GM18517 (cell line): Measurements from ENCODE around the gene STAG1.
"Not testable (repeated sequence)": the region's sequence is repeated elsewhere in the genome, so short reads cannot be mapped to it uniquely, and the experiment has no call there.

Source experiments
- ATAC-seq: cut with Tn5 transposase; IDR thresholded peaks from one replicate; pipeline ENCODE4 v1.9.1; 2021; ENCODE audit warnings: mild to moderate bottlenecking, moderate library complexity; ENCODE audit not compliant: unreplicated experiment

STAG1 gene

GRCh38 chr3:136752172-136752421 lies at the start of gene STAG1:
Gene STAG1, minus strand, starts transcription at chr3:136752378. Its CDS starts 121,480 bp downstream, at chr3:136630898.
- ATAC-seq, result no peak

GRCh38 chr3:136801146-136801545 lies 49.0 kb upstream of the STAG1 start:
- ATAC-seq, result not testable (repeated sequence)

- ATAC-seq, result no peak
These were observed 40.6 kb upstream of the STAG1 start for GRCh38 chr3:136792556-136793330.

- ATAC-seq, result no peak
These were observed 38.6 kb upstream of the STAG1 start for GRCh38 chr3:136790786-136791185.

- no peak for ATAC-seq
These were observed 37.8 kb upstream of the STAG1 start for GRCh38 chr3:136789976-136790375.

- no peak for ATAC-seq
These were observed 36.0 kb upstream of the STAG1 start for GRCh38 chr3:136788154-136788553.

GRCh38 chr3:136787349-136787748 lies 35.2 kb upstream of the STAG1 start:
- ATAC-seq, result no peak

- no peak for ATAC-seq
These were observed 31.6 kb upstream of the STAG1 start for GRCh38 chr3:136783708-136784191.

GRCh38 chr3:136780741-136781140 lies 28.6 kb upstream of the STAG1 start:
- no peak for ATAC-seq

- ATAC-seq, result no peak
These were observed 26.7 kb upstream of the STAG1 start for GRCh38 chr3:136778865-136779264.

- ATAC-seq, result no peak
These were observed 20.5 kb upstream of the STAG1 start for GRCh38 chr3:136772709-136773108.

GRCh38 chr3:136758160-136759102 lies 6.3 kb upstream of the STAG1 start:
- ATAC-seq, result not testable (repeated sequence)

GRCh38 chr3:136755192-136755591 lies 3.0 kb upstream of the STAG1 start:
- ATAC-seq, result no peak

- ATAC-seq, result no peak
These were observed 1.3 kb upstream of the STAG1 start for GRCh38 chr3:136753326-136753939.

- peak; percentile 90 for ATAC-seq
These were observed 496 bp upstream of the STAG1 start for GRCh38 chr3:136752422-136753325.

GRCh38 chr3:136751316-136752171 lies 634 bp downstream of the STAG1 start:
- no peak for ATAC-seq

GRCh38 chr3:136750897-136751315 lies 1.3 kb downstream of the STAG1 start:
- no peak for ATAC-seq

- ATAC-seq, result no peak
These were observed 1.8 kb downstream of the STAG1 start for GRCh38 chr3:136750209-136750896.

- not testable (repeated sequence) for ATAC-seq
These were observed 2.6 kb downstream of the STAG1 start for GRCh38 chr3:136749602-136750001.
